WERI-Rb-1 (cell line): ENCODE results near the gene CHMP5.

Source experiments
- DNase-seq: peaks from one replicate; pipeline ENCODE4 v3.0.0-alpha.2; 2020
- H3K27ac ChIP-seq: fragments of 250-450 bp; sonication (Bioruptor Pico); 2 replicates; pipeline ENCODE4 v1.5.1; 2020; ENCODE audit warnings: mild to moderate bottlenecking, moderate library complexity
- H3K27me3 ChIP-seq: fragments of 250-450 bp; sonication (Bioruptor Pico); 2 replicates; pipeline ENCODE4 v1.5.1; 2021; ENCODE audit warnings: mild to moderate bottlenecking, low read depth, moderate library complexity; ENCODE audit not compliant: insufficient read depth, severe bottlenecking
- H3K36me3 ChIP-seq: fragments of 250-450 bp; sonication (Bioruptor Pico); 2 replicates; pipeline ENCODE4 v1.5.1; 2020; ENCODE audit warnings: mild to moderate bottlenecking, moderate library complexity
- H3K4me3 ChIP-seq: 2 replicates; pipeline ENCODE4 v1.5.1; 2011; ENCODE audit warnings: low read depth, mild to moderate bottlenecking, control low read depth, low read length
- H3K9me3 ChIP-seq: fragments of 250-450 bp; sonication (Bioruptor Pico); 2 replicates; pipeline ENCODE4 v1.5.1; 2021; ENCODE audit warnings: mild to moderate bottlenecking, moderate library complexity; ENCODE audit not compliant: severe bottlenecking
- TF ChIP-seq, protein P1 (sequence below): IDR thresholded peaks from 2 replicates; pipeline ENCODE4 v1.5.1; 2011; ENCODE audit warnings: low read depth, mild to moderate bottlenecking, control low read depth, inconsistent platforms, low read length

CHMP5 gene

DNA sequence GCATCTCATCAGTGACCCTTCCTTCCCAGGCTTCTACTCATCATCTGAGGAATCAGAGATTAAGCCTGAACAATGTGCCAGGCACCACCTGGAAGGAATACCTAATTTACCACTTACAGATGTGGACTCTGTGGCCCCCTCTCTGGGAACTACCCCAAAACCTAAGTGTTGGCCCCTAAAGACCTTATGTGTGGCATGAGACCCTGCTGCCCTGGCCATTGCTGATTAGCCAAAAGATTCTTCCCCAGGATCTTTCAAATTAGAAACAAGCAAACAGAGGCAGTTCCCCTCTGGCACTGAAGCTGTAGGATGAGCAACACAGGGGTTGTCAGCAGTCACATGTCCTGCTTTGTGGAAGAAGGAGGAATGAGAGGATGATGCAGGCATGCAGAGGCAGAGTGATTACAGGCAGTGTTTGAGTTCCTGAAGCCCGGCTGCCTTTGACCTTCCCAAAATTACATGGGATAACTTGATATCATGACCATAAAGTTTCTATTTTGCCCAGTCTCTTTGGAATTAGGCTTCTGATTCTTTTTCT is 14.3 kb upstream of the CHMP5 start:
- peaks cover 39% of the 10 kb centered on the region for H3K36me3 ChIP-seq
- DNase-seq, result no peak
- H3K27me3 ChIP-seq, result no peaks in the 10 kb centered on the region
- TF ChIP-seq, protein P1, sequence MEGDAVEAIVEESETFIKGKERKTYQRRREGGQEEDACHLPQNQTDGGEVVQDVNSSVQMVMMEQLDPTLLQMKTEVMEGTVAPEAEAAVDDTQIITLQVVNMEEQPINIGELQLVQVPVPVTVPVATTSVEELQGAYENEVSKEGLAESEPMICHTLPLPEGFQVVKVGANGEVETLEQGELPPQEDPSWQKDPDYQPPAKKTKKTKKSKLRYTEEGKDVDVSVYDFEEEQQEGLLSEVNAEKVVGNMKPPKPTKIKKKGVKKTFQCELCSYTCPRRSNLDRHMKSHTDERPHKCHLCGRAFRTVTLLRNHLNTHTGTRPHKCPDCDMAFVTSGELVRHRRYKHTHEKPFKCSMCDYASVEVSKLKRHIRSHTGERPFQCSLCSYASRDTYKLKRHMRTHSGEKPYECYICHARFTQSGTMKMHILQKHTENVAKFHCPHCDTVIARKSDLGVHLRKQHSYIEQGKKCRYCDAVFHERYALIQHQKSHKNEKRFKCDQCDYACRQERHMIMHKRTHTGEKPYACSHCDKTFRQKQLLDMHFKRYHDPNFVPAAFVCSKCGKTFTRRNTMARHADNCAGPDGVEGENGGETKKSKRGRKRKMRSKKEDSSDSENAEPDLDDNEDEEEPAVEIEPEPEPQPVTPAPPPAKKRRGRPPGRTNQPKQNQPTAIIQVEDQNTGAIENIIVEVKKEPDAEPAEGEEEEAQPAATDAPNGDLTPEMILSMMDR, result no peak
- no peak overlapping the region for H3K4me3 ChIP-seq
- no peaks in the 10 kb centered on the region for H3K9me3 ChIP-seq
- H3K27ac ChIP-seq, result no peak overlapping the region

DNA sequence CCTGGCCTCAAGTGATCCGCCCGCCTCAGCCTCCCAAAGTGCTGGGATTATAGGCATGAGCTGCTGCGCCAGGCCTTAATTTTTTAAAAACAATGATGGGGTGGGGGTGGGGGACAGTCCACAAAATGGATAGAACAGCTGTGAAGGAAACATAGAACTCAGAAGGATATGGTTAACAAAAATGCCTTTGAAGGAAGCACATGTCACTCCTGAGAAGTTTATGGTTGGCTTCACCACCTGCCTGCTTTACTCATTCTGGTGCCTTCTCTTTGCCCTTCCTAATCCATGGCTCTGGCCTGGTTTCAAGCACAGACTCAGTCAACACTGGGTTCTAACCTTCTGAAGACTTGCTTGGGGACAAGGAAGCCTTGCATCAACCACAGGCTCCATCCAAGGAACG is 10.6 kb upstream of the CHMP5 start:
- no peaks in the 10 kb centered on the region for H3K27me3 ChIP-seq
- peaks cover 65% of the 10 kb centered on the region for H3K36me3 ChIP-seq
- H3K27ac ChIP-seq, result no peak overlapping the region
- no peak overlapping the region for H3K4me3 ChIP-seq
- DNase-seq, result no peak
- H3K9me3 ChIP-seq, result no peaks in the 10 kb centered on the region
- TF ChIP-seq, protein P1, result no peak

DNA sequence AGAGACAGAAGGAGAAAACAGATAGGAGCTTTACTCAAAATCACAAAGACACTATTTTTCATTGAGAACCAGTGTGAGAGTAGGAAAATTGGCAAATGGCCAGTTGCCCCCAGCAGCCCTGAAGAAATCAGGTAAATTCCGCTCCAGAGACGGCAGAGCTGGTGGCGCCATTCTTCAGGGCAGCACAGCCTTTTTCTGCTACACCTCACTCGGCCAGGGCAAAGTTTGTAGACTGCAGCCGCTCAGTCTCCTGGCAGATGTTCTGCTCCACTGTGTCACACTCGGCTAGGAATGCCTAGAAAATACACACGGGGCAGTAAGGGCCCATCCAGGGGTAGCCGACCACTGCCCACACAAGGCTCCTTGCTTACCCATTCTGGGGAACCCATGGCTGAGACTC is 9.8 kb upstream of the CHMP5 start:
- Histone ChIP-seq H3K36me3 (peaks cover 70% of the 10 kb centered on the region), H3K9me3 (no peaks in the 10 kb centered on the region), H3K27ac (no peak overlapping the region), H3K27me3 (no peaks in the 10 kb centered on the region), H3K4me3 (no peak overlapping the region)
- TF ChIP-seq, protein P1, result no peak
- DNase-seq, result no peak

DNA sequence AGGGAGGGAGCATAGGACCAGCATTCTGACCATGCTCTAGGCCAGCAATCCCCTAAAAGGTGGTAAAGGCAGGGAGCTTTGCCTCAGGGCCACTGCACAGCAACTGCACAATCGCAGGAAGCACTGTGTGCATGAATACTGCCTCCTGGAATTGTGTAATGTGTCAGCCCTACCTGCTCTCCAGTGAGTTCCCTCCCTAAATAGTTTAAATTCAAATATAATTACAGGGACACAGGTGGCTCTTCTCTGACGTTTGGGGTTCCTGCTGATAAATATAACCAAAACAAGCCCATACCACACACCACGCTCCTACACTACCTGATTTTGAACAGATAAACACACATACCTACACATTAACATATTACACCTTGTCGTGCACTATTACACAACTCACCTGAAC is 9.4 kb upstream of the CHMP5 start:
- Histone ChIP-seq H3K4me3 (no peak overlapping the region), H3K9me3 (no peaks in the 10 kb centered on the region), H3K27ac (no peak overlapping the region), H3K36me3 (peaks cover 73% of the 10 kb centered on the region), H3K27me3 (no peaks in the 10 kb centered on the region)
- TF ChIP-seq, protein P1, result no peak
- no peak for DNase-seq

DNA sequence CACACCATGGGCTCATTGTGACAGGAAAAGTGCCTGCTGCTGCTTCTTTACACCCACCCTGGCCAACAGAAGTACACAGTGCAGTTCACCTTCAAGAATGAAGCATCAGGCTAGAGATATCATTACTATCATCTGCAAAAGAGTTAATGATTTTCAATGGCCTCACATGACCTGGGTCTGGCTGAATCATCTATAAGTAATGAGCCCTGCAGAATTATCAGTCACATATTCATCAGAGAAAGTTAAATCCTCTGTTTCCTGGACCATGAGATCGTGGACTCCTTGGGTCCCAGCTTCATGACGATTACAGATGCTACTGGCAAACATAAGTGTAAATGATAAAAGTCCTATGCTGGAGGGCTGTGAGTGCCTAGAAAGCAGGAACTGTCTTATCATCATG is 8.6 kb upstream of the CHMP5 start:
- no peaks in the 10 kb centered on the region for H3K9me3 ChIP-seq
- H3K4me3 ChIP-seq, result no peak overlapping the region
- TF ChIP-seq, protein P1, result no peak
- H3K27ac ChIP-seq, result no peak overlapping the region
- no peaks in the 10 kb centered on the region for H3K27me3 ChIP-seq
- no peak for DNase-seq
- H3K36me3 ChIP-seq, result peaks cover 81% of the 10 kb centered on the region

DNA sequence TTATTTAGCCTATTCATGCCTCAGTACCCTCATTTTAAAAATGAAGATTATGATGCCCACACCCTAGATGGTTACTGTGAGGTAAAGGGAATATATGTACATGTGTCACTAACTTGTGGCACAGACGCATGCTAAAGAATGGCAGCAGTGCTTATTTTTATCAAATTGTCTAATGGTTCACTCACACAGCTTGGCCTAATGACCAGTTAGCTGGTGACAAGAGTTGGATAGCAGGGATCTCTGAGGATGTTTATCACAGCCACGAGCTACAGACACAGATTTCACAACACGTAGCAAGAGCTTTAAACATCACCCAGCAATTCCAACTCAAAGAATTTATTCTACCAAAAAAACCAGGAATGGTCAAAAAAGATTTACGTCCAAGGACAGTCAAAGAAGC is 7.6 kb upstream of the CHMP5 start:
- Histone ChIP-seq H3K36me3 (peaks cover 89% of the 10 kb centered on the region), H3K27ac (no peak overlapping the region), H3K27me3 (no peaks in the 10 kb centered on the region), H3K4me3 (no peak overlapping the region), H3K9me3 (no peaks in the 10 kb centered on the region)
- no peak for DNase-seq
- TF ChIP-seq, protein P1, result no peak
